Right cardiac atrium (tissue), 5 donors: ENCODE results near the gene CD8B. TPM values are rescaled to one million over a fixed set of nuclear protein-coding genes. Genes with fewer than 3 reads are reported as not detected.

Source experiments
- ATAC-seq, 2 donors: fragments of 200-7000 bp; cut with Tn5 transposase; one replicate each; pipeline versions ENCODE4 v1.8.0 to v1.9.1; 2020; ENCODE audit warnings: moderate library complexity in 2 of 2, mild to moderate bottlenecking in 1 of 2
- DNase-seq, 3 donors: peaks; one replicate each; pipeline ENCODE4 v3.0.0-alpha.2; 2020
- H3K27ac ChIP-seq: one replicate; pipeline ENCODE4 v1.5.1; 2013; ENCODE audit warnings: mild to moderate bottlenecking, low read length, control low read depth, moderate library complexity
- H3K27me3 ChIP-seq: one replicate; pipeline ENCODE4 v1.6.1; 2013; ENCODE audit not compliant: control insufficient read depth, insufficient read depth
- H3K4me1 ChIP-seq: one replicate; pipeline ENCODE4 v1.6.1; 2013; ENCODE audit warnings: low read length; ENCODE audit not compliant: control insufficient read depth, insufficient read depth
- H3K4me3 ChIP-seq: one replicate; pipeline ENCODE4 v1.5.1; 2013; ENCODE audit warnings: low read length, control low read depth
- H3K9me3 ChIP-seq: one replicate; pipeline ENCODE4 v1.6.1; 2013; ENCODE audit warnings: low read length; ENCODE audit not compliant: control insufficient read depth
- WGBS: extraction: QIAGEN DNeasy Blood & Tissue Kit; methylation state at CpG from one replicate; pipeline ENCODE4 v1.1.7; 2013; 5-methylcytosine and 5-hydroxymethylcytosine counted together
- intact Hi-C, 4 donors: fragments of 100-400 bp; cut with DNase I; formaldehyde crosslinking; loops; one replicate each; pipeline versions ENCODE4 v1.11.0 to v1.14.0; 2022 to 2023
- polyA plus RNA-seq: library from polyadenylated mRNA; stranded (reverse); fragments of 200-250 nt; gene quantifications from one replicate; pipeline ENCODE4 v1.2.3, GENCODE V29; 2013
- total RNA-seq, 4 donors: library from RNA; stranded (reverse); fragmentation: NEBNext Ultra II Directional; extraction: Animal tissue kit (Norgen Biotek cat#: 25700); gene quantifications; one replicate each; pipeline ENCODE4 v1.2.1, GENCODE V29; 2021
- donor health status: healthy with polysubstance abuse.
- donor health status: DM: no; HTN: yes; CAD: no.
- donor health status: DM: no; HTN: no; CAD: no.
- donor health status: DM: no; HTN: yes; CAD: no; lungs with severe emphysema.
- donor health status: DM: yes; HTN: yes; CAD: no.

Gene CD8B
- total and polyA plus RNA-seq, 5 donors = 0.20 to 0.80 (median 0.56) TPM; not detected in 1

GRCh38 chr2:86818114-86818801, 43.4 kb downstream of the CD8B start:
- WGBS = 93% methylated on average over 4 of the region's 4 CpGs
- Histone ChIP-seq H3K27ac (no peak overlapping the region), H3K4me3 (no peak overlapping the region), H3K4me1 (no peaks in the 10 kb centered on the region), H3K9me3 (no peaks in the 10 kb centered on the region), H3K27me3 (no peaks in the 10 kb centered on the region)
- DNase-seq (no peak), ATAC-seq (no peak)
- intact Hi-C loops = no loop called here

- DNase-seq (no peak), ATAC-seq (no peak)
- Histone ChIP-seq H3K4me3 (no peak overlapping the region), H3K9me3 (no peaks in the 10 kb centered on the region), H3K27me3 (no peaks in the 10 kb centered on the region), H3K4me1 (no peaks in the 10 kb centered on the region), H3K27ac (no peak overlapping the region)
- WGBS = 69% methylated on average over 1 of the region's 1 CpG
- intact Hi-C loops = no loop called here
Measured at GRCh38 chr2:86815611-86816010, 46.1 kb downstream of the CD8B start.

GRCh38 chr2:86809481-86810121, 52.1 kb downstream of the CD8B start:
- Histone ChIP-seq H3K4me3 (no peak overlapping the region), H3K4me1 (no peaks in the 10 kb centered on the region), H3K27me3 (no peaks in the 10 kb centered on the region), H3K27ac (no peak overlapping the region), H3K9me3 (no peaks in the 10 kb centered on the region)
- WGBS = 23% methylated on average over 43 of the region's 43 CpGs
- ATAC-seq = no peak
- no peak for DNase-seq
- intact Hi-C loops = no loop called here

- DNase-seq (peak; percentile 82 to 93 (median 91)), ATAC-seq (peak; percentile 95 to 98)
- peak overlapping the region; percentile 49 for H3K4me3 ChIP-seq
- intact Hi-C loops = no loop called here
- no peaks in the 10 kb centered on the region for H3K27me3 ChIP-seq
- H3K9me3 ChIP-seq = no peaks in the 10 kb centered on the region
- 11% methylated on average over 36 of the region's 36 CpGs for WGBS
- no peak overlapping the region for H3K27ac ChIP-seq
- no peaks in the 10 kb centered on the region for H3K4me1 ChIP-seq
Measured at GRCh38 chr2:86808315-86809161, 53.1 kb downstream of the CD8B start.

- peak overlapping the region; percentile 49 for H3K4me3 ChIP-seq
- no peaks in the 10 kb centered on the region for H3K9me3 ChIP-seq
- intact Hi-C loops = no loop called here
- no peak overlapping the region for H3K27ac ChIP-seq
- peak; percentile 64 to 77 for ATAC-seq
- 1% methylated on average over 51 of the region's 51 CpGs for WGBS
- H3K4me1 ChIP-seq = no peaks in the 10 kb centered on the region
- peak; percentile 33 to 79 (median 75) for DNase-seq
- no peaks in the 10 kb centered on the region for H3K27me3 ChIP-seq
Measured at GRCh38 chr2:86807468-86808275, 54.0 kb downstream of the CD8B start.

- no peak overlapping the region for H3K27ac ChIP-seq
- H3K4me3 ChIP-seq = peak overlapping the region; percentile 49
- intact Hi-C loops = no loop called here
- H3K4me1 ChIP-seq = no peaks in the 10 kb centered on the region
- no peaks in the 10 kb centered on the region for H3K27me3 ChIP-seq
- H3K9me3 ChIP-seq = no peaks in the 10 kb centered on the region
- no peak for ATAC-seq
- no peak for DNase-seq
- 36% methylated on average over 11 of the region's 11 CpGs for WGBS
Measured at GRCh38 chr2:86807133-86807467, 54.6 kb downstream of the CD8B start.

- H3K9me3 ChIP-seq = no peaks in the 10 kb centered on the region
- intact Hi-C loops = no loop called here
- no peak for DNase-seq
- H3K4me1 ChIP-seq = no peaks in the 10 kb centered on the region
- ATAC-seq = no peak
- H3K27ac ChIP-seq = no peak overlapping the region
- no peaks in the 10 kb centered on the region for H3K27me3 ChIP-seq
- whole genome bisulfite sequencing = 81% methylated on average over 21 of the region's 21 CpGs
- no peak overlapping the region for H3K4me3 ChIP-seq
Measured at GRCh38 chr2:86806059-86806857, 55.4 kb downstream of the CD8B start.

GRCh38 chr2:86800856-86801567, 60.7 kb downstream of the CD8B start:
- Histone ChIP-seq H3K27ac (no peak overlapping the region), H3K4me3 (no peak overlapping the region), H3K4me1 (no peaks in the 10 kb centered on the region), H3K9me3 (no peaks in the 10 kb centered on the region), H3K27me3 (no peaks in the 10 kb centered on the region)
- intact Hi-C loops = no loop called here
- DNase-seq (no peak), ATAC-seq (no peak)
- 88% methylated on average over 2 of the region's 2 CpGs for WGBS

GRCh38 chr2:86794861-86795260, 66.8 kb downstream of the CD8B start:
- ATAC-seq = no peak
- intact Hi-C loops = no loop called here
- DNase-seq = no peak
- Histone ChIP-seq H3K4me3 (no peak overlapping the region), H3K4me1 (no peaks in the 10 kb centered on the region), H3K9me3 (no peaks in the 10 kb centered on the region), H3K27me3 (no peaks in the 10 kb centered on the region), H3K27ac (no peak overlapping the region)
- WGBS = 79% methylated on average over 2 of the region's 2 CpGs

GRCh38 chr2:86793752-86794151, 67.9 kb downstream of the CD8B start:
- Histone ChIP-seq H3K4me3 (no peak overlapping the region), H3K27me3 (no peaks in the 10 kb centered on the region), H3K9me3 (no peaks in the 10 kb centered on the region), H3K27ac (no peak overlapping the region), H3K4me1 (no peaks in the 10 kb centered on the region)
- WGBS = 87% methylated on average over 4 of the region's 4 CpGs
- DNase-seq = no peak
- no peak for ATAC-seq
- intact Hi-C loops = no loop called here
